AG10803 (cell line): ENCODE measurements around the gene GPR83.

Experiments
- DNase-seq: peaks from one replicate; pipeline ENCODE4 v3.0.0; 2010; ENCODE audit warnings: low read depth
- H3K4me3 ChIP-seq: 2 replicates; pipeline ENCODE4 v1.5.1; 2011; ENCODE audit warnings: mild to moderate bottlenecking, low read length, control low read depth
- CTCF ChIP-seq: conservative IDR thresholded peaks from 2 replicates; pipeline ENCODE4 v1.5.1; 2011; ENCODE audit warnings: mild to moderate bottlenecking, low read length, control low read depth, inconsistent platforms

Gene GPR83

GRCh38 chr11:94330789-94331188 lies 70.4 kb downstream of the GPR83 start:
- DNase-seq = no peak
- no peak overlapping the region for H3K4me3 ChIP-seq
- TF ChIP-seq CTCF = no peak

GRCh38 chr11:94329501-94329900 lies 71.7 kb downstream of the GPR83 start:
- DNase-seq = no peak
- no peak for TF ChIP-seq CTCF
- no peak overlapping the region for H3K4me3 ChIP-seq

GRCh38 chr11:94328587-94329080 lies 72.6 kb downstream of the GPR83 start:
- no peak overlapping the region for H3K4me3 ChIP-seq
- TF ChIP-seq CTCF = no peak
- DNase-seq = no peak
